GM18505 (cell line): Measurements from ENCODE around the gene LY86.
A peak's percentile ranks its signal among the peaks of the same experiment; 100 is the strongest.

ENCODE experiments used
- ATAC-seq: cut with Tn5 transposase; IDR thresholded peaks from one replicate; pipeline ENCODE4 v1.9.1; 2021; ENCODE audit not compliant: unreplicated experiment
- POLR2A ChIP-seq: IDR thresholded peaks from 4 replicates; pipeline ENCODE4 v1.6.1; 2011; ENCODE audit warnings: borderline replicate concordance; ENCODE audit not compliant: insufficient read depth, insufficient read length; ENCODE audit errors: extremely low read depth

LY86 gene

GRCh38 chr6:6586167-6586566, 2.4 kb upstream of the LY86 start:
- peak; percentile 29 for TF ChIP-seq POLR2A
- ATAC-seq: no peak

DNA sequence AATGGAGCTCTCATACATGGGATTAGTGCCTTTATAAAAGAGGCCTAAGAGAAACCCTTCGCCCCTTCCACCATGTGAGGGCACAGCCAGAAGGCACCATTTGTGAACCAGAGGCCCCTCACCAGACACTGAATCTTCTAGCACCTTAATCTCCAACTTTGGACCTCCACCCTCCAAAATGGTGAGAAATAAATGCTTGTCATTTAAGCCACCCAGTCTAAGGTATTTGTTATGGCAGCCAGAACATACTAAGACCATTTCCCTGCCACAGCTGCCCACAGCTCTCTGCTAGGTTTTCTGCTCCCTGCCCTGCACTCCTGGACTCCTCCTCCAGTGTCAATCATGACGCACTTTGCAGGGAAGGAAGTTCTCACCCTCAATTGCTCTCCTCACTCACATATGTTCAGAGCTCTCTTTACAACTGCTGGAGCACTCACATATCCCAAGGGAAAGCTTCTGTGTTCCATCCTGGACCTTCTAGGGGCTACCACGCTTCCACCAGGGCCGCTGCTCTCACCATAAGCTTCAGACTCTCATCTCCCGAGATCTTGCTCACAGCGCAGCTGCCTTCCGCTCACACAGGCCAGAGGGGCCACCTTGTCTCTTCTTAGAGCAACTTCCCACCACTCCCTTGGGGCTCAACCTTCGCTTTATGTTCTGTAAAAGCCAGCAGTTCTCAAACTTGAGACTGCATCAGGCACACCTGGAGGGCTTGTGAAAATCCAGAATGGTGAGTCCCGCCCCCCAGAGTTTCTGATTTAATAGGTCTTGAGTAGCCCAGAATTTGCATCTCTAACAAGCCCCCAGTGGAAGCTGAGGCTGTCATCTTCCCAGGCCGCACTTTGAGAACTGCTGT, 1.6 kb upstream of the LY86 start:
- peak; percentile 42 for ATAC-seq
- peak; percentile 85 for TF ChIP-seq POLR2A

DNA sequence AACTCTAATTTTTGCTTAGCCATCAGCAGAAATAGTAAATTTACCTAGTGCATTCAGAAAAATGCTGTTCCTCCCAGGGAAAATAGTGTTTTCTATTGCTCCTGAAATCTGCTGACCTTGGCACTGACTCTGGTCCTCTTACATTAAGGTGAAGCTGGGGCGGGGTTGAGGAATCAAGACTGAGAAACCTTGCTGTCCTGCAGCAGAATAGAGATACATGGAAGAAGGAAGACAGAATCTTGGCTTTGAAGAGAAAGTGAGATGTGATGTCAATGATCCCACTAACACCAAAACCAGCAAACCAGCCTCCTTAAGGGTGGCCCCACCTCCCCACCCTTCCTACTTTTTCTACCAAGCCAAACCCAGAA, 840 bp upstream of the LY86 start:
- no peak for TF ChIP-seq POLR2A
- ATAC-seq: no peak

- peak; percentile 16 for TF ChIP-seq POLR2A
- ATAC-seq: no peak
Observed at GRCh38 chr6:6588924-6589709, 597 bp downstream of the LY86 start.

DNA sequence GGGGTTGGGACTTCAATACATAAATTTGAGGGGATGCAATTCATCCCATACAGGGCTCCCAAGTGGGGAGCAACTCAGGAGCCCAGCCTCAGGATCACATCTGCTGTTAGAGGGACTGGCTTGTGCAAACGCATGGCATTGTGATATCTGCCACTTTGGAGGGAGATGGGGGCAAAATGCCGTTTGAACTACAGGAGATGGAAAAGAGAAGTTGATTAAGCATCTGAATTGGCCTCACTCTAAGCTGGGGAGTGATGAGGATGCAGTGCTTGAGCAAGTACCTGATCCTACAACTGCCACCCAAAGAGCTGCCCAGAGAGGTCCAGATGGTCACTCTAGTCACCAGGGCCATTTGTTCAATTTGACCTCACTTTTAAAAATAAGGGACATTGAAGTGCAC, 2.0 kb downstream of the LY86 start:
- no peak for TF ChIP-seq POLR2A
- ATAC-seq: no peak

- peak; percentile 48 for TF ChIP-seq POLR2A
Observed at GRCh38 chr6:6591778-6592465, 3.4 kb downstream of the LY86 start.

DNA sequence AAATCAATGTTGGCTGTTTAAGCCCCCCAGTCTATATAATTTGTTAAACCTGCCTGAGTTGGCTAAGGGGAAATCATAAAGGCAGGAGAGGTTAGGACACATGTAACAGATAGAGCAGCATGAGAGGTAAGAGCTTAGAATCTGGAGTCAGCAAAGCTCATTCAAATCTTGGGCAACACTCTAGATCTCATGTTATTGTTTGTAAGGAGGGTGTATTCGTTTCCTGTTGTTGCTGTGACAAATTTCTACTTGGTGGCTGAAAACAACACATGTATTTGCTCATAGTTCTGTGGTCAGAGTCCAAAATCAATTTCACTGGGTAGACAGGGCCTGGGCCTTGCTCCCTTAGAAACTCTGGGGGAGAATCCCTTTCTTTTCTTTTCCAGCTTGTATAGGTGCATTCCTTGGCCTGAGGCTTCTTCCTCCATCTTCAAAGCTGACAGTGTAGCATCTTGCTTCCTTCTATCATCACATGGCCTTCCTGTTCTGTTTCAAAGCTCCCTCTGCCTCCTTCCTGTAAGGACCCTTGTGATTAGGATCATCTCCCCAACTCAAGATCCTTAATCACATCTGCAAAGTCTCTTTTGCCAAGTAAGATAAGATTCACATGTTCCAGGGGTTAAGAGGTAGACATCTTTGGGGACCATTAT, 4.4 kb downstream of the LY86 start:
- ATAC-seq: no peak
- peak; percentile 10 for TF ChIP-seq POLR2A

More at GRCh38 chr6:6591778-6592465, 3.4 kb downstream of the LY86 start:
- ATAC-seq: peak; percentile 23

DNA sequence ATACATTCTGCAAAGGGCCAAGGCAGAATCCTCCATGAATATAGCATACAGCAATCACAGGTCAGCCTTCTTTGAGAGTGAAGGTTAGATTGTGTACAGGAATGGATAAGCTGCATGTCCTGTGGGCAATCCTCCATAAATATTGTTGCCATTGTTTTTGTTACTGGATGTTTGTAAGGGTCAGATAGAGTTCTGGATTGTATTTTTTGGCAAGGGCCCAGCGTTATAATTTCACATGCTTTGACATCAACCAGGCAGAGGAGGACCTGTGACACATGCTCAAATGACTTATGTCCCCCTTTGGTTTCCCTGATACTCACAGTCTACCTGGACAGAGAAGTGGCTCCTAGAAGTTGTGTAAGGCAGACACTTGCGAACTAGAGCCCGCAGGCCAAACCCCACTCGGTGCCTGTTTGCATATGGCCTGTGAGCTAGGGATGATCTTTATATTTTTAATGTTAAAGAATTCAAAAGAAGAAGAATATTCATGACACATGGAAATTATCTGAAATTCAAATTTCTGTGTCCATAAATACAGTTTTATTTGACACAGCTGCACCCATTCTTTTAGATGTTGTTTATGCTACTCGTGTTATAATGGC, 5.4 kb downstream of the LY86 start:
- no peak for ATAC-seq
- TF ChIP-seq POLR2A: no peak

- TF ChIP-seq POLR2A: no peak
- no peak for ATAC-seq
Observed at GRCh38 chr6:6595025-6595424, 6.5 kb downstream of the LY86 start.

DNA sequence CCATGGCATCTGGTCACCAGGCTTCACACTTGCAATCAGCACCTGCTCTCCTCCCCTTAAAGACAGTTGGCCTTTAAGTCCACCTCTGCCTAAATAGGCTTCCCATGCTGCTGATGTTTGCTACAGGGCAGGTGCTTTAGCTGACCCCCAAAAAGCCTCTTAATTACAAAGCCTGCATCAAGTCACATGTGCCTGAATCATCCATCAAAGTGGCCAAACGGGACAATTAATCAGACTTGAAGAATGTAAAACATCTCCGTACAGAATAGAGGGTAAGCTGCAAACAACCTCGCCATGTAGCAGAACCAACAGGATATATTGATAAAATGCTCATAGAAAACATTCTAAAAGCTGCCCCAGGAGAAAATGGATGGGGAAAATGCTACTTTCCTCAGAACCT, 7.4 kb downstream of the LY86 start:
- TF ChIP-seq POLR2A: no peak
- no peak for ATAC-seq

DNA sequence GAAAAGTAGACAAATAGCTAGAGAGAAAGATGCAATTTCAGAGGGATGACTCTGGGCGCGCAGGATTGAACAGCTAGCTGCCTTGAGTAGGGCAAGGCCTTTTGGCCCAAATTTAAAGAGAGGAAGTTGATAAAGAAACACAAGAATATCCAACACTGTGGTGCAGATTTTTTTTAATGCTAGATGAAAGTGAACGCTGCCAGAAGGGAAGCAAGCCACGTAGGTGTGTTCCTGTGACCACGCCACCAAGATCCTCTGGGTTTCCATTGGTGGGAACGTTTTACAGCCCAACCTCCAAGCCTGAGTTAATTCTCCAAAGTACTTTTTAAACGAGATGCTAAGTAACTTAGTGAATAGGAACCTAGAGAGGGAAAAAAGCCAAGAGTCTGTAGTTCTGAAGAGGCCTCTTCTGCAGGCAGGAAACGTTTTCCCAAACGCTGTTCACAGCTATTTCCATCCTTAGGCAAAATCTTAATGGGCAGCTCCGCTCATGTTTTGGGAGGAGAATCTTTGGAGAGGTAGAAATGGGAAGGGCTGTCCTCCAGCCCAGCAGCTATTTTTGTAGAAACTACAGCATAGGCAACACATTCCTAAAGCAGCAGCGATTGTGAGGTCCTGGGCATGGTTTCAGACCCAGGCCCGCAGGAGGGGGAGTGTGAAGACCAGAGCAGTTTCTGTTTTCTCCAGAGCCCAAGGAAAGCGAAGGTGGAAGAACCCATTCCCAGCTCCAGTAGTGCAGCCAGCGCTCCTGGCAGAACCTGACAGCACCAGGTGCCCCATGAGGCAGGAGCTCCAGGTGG, 8.2 kb downstream of the LY86 start:
- ATAC-seq: no peak
- no peak for TF ChIP-seq POLR2A

DNA sequence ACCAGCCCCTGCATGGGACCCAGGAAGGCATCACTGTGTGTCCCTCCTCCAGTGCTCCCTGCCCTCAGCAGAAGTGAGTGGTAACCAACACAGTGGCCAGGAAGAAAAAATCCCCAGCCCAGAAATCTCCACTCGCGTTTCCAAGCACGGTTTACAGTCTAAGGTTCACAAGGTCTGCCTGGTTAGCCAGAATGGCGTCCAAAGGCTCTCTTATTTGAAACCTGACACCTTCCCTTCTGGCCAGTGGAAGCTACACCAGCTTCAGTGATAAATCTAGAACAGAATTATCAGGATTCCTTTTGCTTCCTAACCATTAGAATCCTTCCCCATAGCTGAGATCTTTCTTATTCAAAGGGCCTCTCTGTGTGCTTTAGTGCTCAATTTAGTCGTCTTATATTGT, 9.2 kb downstream of the LY86 start:
- no peak for TF ChIP-seq POLR2A
- no peak for ATAC-seq
